ENCODE measurements around the gene UBE4B.

DNA sequence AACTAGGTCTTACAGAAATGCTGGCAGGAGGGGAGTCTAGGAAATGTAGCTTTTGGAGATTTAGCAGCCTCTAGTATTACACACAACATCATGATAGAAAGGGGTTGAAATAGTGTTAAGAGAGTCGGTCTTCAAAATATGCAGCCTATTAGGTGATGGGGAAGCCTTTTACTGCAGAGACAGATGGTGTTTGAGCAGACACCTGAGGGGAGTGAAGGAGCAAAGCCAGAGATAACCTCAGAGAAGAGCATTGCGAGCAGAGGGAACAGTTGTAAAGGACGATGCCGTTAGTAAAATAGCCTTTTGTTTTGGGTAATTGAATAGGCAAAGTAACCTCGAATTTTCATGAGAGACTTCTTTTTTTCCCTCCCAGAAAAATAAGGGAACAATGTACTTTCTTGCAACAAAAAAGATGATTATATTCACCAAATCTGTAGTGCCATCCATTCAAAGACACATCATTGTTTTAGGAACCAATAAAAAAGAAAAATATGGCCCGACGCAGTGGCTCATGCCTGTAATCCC lies 111.3 kb downstream of the UBE4B start:
- TF ChIP-seq, protein P1, sequence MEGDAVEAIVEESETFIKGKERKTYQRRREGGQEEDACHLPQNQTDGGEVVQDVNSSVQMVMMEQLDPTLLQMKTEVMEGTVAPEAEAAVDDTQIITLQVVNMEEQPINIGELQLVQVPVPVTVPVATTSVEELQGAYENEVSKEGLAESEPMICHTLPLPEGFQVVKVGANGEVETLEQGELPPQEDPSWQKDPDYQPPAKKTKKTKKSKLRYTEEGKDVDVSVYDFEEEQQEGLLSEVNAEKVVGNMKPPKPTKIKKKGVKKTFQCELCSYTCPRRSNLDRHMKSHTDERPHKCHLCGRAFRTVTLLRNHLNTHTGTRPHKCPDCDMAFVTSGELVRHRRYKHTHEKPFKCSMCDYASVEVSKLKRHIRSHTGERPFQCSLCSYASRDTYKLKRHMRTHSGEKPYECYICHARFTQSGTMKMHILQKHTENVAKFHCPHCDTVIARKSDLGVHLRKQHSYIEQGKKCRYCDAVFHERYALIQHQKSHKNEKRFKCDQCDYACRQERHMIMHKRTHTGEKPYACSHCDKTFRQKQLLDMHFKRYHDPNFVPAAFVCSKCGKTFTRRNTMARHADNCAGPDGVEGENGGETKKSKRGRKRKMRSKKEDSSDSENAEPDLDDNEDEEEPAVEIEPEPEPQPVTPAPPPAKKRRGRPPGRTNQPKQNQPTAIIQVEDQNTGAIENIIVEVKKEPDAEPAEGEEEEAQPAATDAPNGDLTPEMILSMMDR (conservative IDR thresholded peaks at IDR 0.05; ENCODE audit: low read depth in 2 of 2): no peak
- TF ChIP-seq EZH2 (IDR thresholded peaks at IDR 0.05; ENCODE audit: low read depth, unreplicated experiment) (no peak), POLR2AphosphoS5 (IDR thresholded peaks at IDR 0.05; ENCODE audit: low read depth) (no peak), JUNB (IDR thresholded peaks at IDR 0.05; ENCODE audit: unreplicated experiment) (no peak), ZNF331 (CRISPR knock-in tag; IDR thresholded peaks at IDR 0.05; ENCODE audit: low read depth) (no peak), CREB1 (CRISPR knock-in tag; IDR thresholded peaks at IDR 0.05; ENCODE audit: low read depth) (no peak), EZH2phosphoT487 (IDR thresholded peaks at IDR 0.05; ENCODE audit: unreplicated experiment) (no peak), NANOG (IDR thresholded peaks at IDR 0.05; ENCODE audit: borderline replicate concordance) (no peak), STAT1 (IDR thresholded peaks at IDR 0.05; ENCODE audit: unreplicated experiment) (no peak), ZNF114 (CRISPR knock-in tag; IDR thresholded peaks at IDR 0.05) (no peak)
- TF ChIP-seq, protein P2, sequence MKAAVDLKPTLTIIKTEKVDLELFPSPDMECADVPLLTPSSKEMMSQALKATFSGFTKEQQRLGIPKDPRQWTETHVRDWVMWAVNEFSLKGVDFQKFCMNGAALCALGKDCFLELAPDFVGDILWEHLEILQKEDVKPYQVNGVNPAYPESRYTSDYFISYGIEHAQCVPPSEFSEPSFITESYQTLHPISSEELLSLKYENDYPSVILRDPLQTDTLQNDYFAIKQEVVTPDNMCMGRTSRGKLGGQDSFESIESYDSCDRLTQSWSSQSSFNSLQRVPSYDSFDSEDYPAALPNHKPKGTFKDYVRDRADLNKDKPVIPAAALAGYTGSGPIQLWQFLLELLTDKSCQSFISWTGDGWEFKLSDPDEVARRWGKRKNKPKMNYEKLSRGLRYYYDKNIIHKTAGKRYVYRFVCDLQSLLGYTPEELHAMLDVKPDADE (IDR thresholded peaks at IDR 0.05): no peak
- TF ChIP-seq, protein P3, sequence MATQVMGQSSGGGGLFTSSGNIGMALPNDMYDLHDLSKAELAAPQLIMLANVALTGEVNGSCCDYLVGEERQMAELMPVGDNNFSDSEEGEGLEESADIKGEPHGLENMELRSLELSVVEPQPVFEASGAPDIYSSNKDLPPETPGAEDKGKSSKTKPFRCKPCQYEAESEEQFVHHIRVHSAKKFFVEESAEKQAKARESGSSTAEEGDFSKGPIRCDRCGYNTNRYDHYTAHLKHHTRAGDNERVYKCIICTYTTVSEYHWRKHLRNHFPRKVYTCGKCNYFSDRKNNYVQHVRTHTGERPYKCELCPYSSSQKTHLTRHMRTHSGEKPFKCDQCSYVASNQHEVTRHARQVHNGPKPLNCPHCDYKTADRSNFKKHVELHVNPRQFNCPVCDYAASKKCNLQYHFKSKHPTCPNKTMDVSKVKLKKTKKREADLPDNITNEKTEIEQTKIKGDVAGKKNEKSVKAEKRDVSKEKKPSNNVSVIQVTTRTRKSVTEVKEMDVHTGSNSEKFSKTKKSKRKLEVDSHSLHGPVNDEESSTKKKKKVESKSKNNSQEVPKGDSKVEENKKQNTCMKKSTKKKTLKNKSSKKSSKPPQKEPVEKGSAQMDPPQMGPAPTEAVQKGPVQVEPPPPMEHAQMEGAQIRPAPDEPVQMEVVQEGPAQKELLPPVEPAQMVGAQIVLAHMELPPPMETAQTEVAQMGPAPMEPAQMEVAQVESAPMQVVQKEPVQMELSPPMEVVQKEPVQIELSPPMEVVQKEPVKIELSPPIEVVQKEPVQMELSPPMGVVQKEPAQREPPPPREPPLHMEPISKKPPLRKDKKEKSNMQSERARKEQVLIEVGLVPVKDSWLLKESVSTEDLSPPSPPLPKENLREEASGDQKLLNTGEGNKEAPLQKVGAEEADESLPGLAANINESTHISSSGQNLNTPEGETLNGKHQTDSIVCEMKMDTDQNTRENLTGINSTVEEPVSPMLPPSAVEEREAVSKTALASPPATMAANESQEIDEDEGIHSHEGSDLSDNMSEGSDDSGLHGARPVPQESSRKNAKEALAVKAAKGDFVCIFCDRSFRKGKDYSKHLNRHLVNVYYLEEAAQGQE (IDR thresholded peaks at IDR 0.05; ENCODE audit: unreplicated experiment): no peak

Data from GM23338 (cell line).